CD4-positive, alpha-beta T cell treated with Interleukin-10 for 1 hour (primary cell): ENCODE measurements around the gene SALL3.

Experiments
- DNase-seq: peaks from one replicate; pipeline ENCODE4 v3.0.0-alpha.2; 2020

The SALL3 gene

GRCh38 chr18:79008356-79008940 lies 28.8 kb downstream of the SALL3 start:
- DNase-seq: no peak

GRCh38 chr18:79010802-79011201 lies 31.2 kb downstream of the SALL3 start:
- peak; percentile 1 for DNase-seq

- DNase-seq: peak; percentile 8
Measured at GRCh38 chr18:79011300-79011870, 31.8 kb downstream of the SALL3 start.

DNA sequence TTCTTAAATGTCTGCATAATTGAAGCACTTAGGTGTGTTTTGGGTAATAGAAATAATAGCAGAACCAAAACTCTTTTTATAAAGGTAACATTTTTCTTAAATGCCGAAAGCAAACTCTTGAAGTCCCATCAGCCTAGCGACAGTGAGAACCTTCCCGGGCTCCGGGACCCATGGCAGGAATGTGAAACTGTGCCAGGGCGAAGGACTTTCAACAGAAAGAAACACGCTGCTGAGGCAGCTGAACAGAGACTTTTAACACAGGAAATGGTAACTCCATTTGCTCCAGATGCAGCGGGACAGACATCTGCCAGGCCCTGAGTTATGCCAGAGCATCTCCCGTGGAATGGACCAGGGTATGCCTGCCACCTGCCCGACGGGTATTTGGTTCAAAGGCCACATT lies 34.3 kb downstream of the SALL3 start:
- DNase-seq: no peak

GRCh38 chr18:79018911-79019310 lies 39.3 kb downstream of the SALL3 start:
- no peak for DNase-seq

- no peak for DNase-seq
Measured at GRCh38 chr18:79019881-79020280, 40.3 kb downstream of the SALL3 start.

GRCh38 chr18:79022603-79023002 lies 43.0 kb downstream of the SALL3 start:
- no peak for DNase-seq

- DNase-seq: no peak
Measured at GRCh38 chr18:79026491-79026890, 46.9 kb downstream of the SALL3 start.

DNA sequence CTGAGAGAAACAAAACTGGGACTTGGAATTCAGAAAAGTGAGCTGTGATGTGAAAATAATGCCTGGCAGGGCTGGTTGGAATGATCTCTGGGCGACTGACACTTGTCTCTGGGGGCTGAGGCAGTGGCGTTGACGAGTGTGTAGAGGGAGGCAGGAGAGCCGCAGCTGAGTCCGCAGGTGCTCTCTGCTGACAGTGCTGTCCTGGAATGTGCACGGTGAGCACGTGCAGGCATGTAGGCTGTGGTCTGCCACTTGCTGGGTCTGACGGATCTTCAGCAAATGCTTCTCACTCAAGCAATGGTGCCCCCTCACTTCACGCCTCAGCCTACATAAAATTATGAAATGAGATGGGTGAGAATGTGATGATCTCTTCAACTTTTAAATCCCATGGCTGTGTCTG lies 51.1 kb downstream of the SALL3 start:
- DNase-seq: no peak

DNA sequence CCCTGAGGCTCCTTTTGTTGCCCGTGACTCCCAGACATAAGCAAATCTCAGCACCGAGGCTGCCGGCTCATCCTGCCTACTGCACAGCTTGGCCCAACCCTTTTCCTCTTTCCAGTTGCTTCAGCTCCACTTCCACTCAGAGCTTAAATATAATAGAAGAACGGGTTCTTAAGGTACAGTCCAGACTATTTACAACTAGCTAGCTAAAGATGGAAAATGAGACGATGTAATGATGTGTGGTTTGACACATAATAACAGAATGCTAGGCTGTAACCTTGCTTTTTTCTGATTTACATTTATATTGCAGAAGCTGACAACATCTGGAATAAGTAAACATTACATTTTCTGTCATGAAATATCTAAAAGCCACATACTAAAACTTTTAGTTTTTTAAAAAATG lies 62.7 kb downstream of the SALL3 start:
- no peak for DNase-seq

GRCh38 chr18:79043288-79043687 lies 63.7 kb downstream of the SALL3 start:
- no peak for DNase-seq

- no peak for DNase-seq
Measured at GRCh38 chr18:79046522-79046921, 66.9 kb downstream of the SALL3 start.

- no peak for DNase-seq
Measured at GRCh38 chr18:79047556-79048244, 68.1 kb downstream of the SALL3 start.

- no peak for DNase-seq
Measured at GRCh38 chr18:79048245-79048632, 68.6 kb downstream of the SALL3 start.

- DNase-seq: no peak
Measured at GRCh38 chr18:79049506-79049905, 69.9 kb downstream of the SALL3 start.
